ENCODE data around the gene PPP3CB.

Gene PPP3CB

DNA sequence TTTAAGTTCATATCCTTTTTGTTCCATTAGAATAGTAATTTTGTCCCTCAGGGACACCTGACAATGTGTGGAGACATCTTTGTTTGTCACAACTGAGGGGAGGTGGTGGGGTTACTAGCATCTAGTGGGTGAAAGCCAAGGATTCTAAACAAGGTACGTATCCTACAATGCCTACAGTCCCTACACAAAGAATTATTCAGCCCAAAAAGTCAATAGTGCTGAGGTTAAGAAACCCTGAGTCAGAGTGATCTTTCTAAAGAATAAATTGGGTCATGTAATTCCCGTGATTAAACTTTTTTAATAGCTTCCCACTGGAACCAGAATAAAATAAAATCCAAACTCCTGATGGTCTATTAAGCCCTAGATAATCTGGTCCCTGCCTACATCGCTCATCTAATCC, 79.3 kb downstream of the PPP3CB start:
- Histone ChIP-seq H3K9me3 (ENCODE audit: low read length) (no peaks in the 10 kb centered on the region), H3K27ac (ENCODE audit: low read depth, low read length, poor library complexity, severe bottlenecking) (no peak overlapping the region), H3K9ac (ENCODE audit: low read length) (no peak overlapping the region), H3F3A (ENCODE audit: insufficient read depth, low read length) (no peaks in the 10 kb centered on the region), H3K4me2 (ENCODE audit: low read length) (no peak overlapping the region), H3K4me1 (ENCODE audit: insufficient read depth, low read length, severe bottlenecking) (peaks cover 21% of the 10 kb centered on the region), H4K20me1 (ENCODE audit: insufficient read depth, low read length) (no peaks in the 10 kb centered on the region), H3K79me2 (ENCODE audit: insufficient read depth, low read length) (peaks cover 17% of the 10 kb centered on the region), H3K4me3 (ENCODE audit: low read depth, low read length, poor library complexity, severe bottlenecking) (no peak overlapping the region), H2AFZ (ENCODE audit: low read length) (no peak overlapping the region), H3K27me3 (ENCODE audit: insufficient read depth, low read length) (no peaks in the 10 kb centered on the region), H3K36me3 (ENCODE audit: insufficient read depth, low read length) (no peaks in the 10 kb centered on the region; the same call in 1 of the 2 replicates), H3K9me2 (ENCODE audit: low read depth, low read length) (no peaks in the 10 kb centered on the region)
- no peak for TF ChIP-seq EZH2 (IDR thresholded peaks at IDR 0.05; ENCODE audit: borderline replicate concordance, low read length)
- TF ChIP-seq CTCF (IDR thresholded peaks at IDR 0.05; ENCODE audit: low read length): no peak

DNA sequence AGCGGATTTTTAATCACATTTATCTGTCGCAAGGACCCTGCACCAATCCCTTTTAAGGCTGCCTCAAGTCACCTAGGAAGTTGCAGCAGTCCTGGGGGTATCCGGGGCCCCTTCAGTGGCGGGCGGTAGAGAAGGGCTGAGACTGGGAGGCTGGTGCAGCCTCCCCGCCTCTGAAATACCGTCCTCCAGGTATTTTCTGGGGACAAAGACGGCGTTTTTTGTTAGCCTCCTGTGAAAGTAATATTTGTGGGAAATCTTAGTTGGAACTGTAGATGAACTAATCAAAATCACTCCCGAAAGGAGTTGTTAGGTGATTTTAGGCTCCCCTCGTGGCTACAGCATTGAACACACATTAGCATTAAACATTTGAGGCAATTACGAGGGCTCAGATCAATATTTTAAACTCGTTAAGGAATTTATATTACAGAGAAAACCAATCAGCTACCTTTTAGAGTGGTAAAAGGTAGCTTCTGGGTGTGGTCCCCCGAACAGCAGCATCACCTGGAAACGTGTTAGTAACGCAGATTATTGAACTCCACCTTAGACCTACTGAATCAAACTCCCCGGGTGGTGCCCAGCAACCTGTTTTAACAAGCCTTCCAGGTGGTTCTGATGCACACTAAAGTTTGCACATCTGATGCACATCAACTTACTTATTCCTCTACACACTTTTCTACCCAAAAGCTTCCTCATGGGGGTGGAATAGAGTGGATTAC, 81.4 kb downstream of the PPP3CB start:
- Histone ChIP-seq H3K4me1 (ENCODE audit: insufficient read depth, low read length, severe bottlenecking) (peaks cover 21% of the 10 kb centered on the region), H3K9ac (ENCODE audit: low read length) (peak overlapping the region; percentile 92), H3K27ac (ENCODE audit: low read depth, low read length, poor library complexity, severe bottlenecking) (no peak overlapping the region), H3K36me3 (ENCODE audit: insufficient read depth, low read length) (peaks cover 7% of the 10 kb centered on the region; the same call in 1 of the 2 replicates), H3K4me2 (ENCODE audit: low read length) (peak overlapping the region; percentile 97), H3K9me2 (ENCODE audit: low read depth, low read length) (no peaks in the 10 kb centered on the region), H4K20me1 (ENCODE audit: insufficient read depth, low read length) (no peaks in the 10 kb centered on the region), H3K27me3 (ENCODE audit: insufficient read depth, low read length) (no peaks in the 10 kb centered on the region), H3K79me2 (ENCODE audit: insufficient read depth, low read length) (peaks cover 38% of the 10 kb centered on the region), H3K4me3 (ENCODE audit: low read depth, low read length, poor library complexity, severe bottlenecking) (peak overlapping the region; percentile 94), H2AFZ (ENCODE audit: low read length) (peak overlapping the region; percentile 81), H3F3A (ENCODE audit: insufficient read depth, low read length) (no peaks in the 10 kb centered on the region), H3K9me3 (ENCODE audit: low read length) (no peaks in the 10 kb centered on the region)
- TF ChIP-seq EZH2 (IDR thresholded peaks at IDR 0.05; ENCODE audit: borderline replicate concordance, low read length) (no peak), CTCF (IDR thresholded peaks at IDR 0.05; ENCODE audit: low read length) (no peak)

DNA sequence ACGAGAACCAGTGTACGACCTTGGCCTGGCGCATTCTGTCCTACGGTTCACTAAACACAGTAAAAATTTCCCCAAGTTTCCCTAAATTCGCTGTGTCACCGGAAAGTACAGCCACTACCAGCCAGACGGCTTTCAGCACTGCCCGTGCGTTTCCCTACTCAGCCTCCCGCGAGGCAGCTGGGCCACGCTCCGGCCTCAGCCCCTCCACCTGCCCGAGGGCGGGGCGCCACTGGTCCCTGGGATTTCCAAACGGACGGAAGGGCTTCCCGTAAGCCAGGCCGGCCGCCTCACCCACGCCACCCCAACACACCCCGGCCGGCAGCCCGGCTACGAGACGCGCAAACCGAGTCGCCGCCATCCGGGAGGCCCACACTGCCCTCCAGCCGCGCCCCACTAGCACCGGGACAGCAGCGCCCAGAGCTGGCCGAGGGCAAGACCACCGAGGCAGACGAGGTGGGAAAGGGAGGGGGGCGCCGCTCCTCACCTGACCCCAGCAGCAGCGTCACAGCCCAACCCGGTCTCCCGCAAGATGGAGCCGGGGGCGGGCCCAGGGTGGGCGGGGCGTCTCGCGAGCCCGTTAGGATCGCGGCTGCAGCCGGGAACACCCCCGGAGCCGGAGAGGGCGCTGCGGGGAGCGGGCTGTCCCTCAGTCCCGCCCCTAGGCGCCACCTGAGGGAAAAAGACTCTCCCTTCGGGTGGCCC, 82.1 kb downstream of the PPP3CB start, which contains the start of gene ANXA7:
TSS of gene ANXA7 (minus strand) at position 531 of the 702 bp plus-strand sequence. CDS start 13,202 bp downstream, outside the sequence.
- Histone ChIP-seq H3K9ac (ENCODE audit: low read length) (peak within 1 kb of the TSS; percentile 92), H3K27me3 (ENCODE audit: insufficient read depth, low read length) (no peaks in the 10 kb centered on the region), H3K4me1 (ENCODE audit: insufficient read depth, low read length, severe bottlenecking) (peaks cover 21% of the 10 kb centered on the region), H2AFZ (ENCODE audit: low read length) (peak within 1 kb of the TSS; percentile 81), H3K4me2 (ENCODE audit: low read length) (peak within 1 kb of the TSS; percentile 97), H3K36me3 (ENCODE audit: insufficient read depth, low read length) (peaks cover 7% of the 10 kb centered on the region; the same call in 1 of the 2 replicates), H4K20me1 (ENCODE audit: insufficient read depth, low read length) (no peaks in the 10 kb centered on the region), H3K4me3 (ENCODE audit: low read depth, low read length, poor library complexity, severe bottlenecking) (peak within 1 kb of the TSS; percentile 94), H3K9me2 (ENCODE audit: low read depth, low read length) (no peaks in the 10 kb centered on the region), H3F3A (ENCODE audit: insufficient read depth, low read length) (no peaks in the 10 kb centered on the region), H3K27ac (ENCODE audit: low read depth, low read length, poor library complexity, severe bottlenecking) (peak within 1 kb of the TSS; percentile 68), H3K9me3 (ENCODE audit: low read length) (no peaks in the 10 kb centered on the region), H3K79me2 (ENCODE audit: insufficient read depth, low read length) (peaks cover 45% of the 10 kb centered on the region)
- TF ChIP-seq EZH2 (IDR thresholded peaks at IDR 0.05; ENCODE audit: borderline replicate concordance, low read length): no peak
- no peak; the same call in 1 of the 2 replicates for TF ChIP-seq CTCF (IDR thresholded peaks at IDR 0.05; ENCODE audit: low read length)

Data from OCI-LY1 (cell line).